ENCODE data around the gene HS6ST3.

HS6ST3 gene

GRCh38 chr13:96677029-96677428, 587.1 kb downstream of the HS6ST3 start:
- DNase-seq: no peak

GRCh38 chr13:96678801-96679200, 588.9 kb downstream of the HS6ST3 start:
- no peak for DNase-seq

- no peak for DNase-seq
Observed at GRCh38 chr13:96680898-96681297, 591.0 kb downstream of the HS6ST3 start.

- DNase-seq: no peak
Observed at GRCh38 chr13:96681766-96682165, 591.9 kb downstream of the HS6ST3 start.

- no peak for DNase-seq
Observed at GRCh38 chr13:96684469-96684868, 594.6 kb downstream of the HS6ST3 start.

- DNase-seq: no peak
Observed at GRCh38 chr13:96684907-96685306, 595.0 kb downstream of the HS6ST3 start.

- DNase-seq: no peak
Observed at GRCh38 chr13:96686286-96686685, 596.4 kb downstream of the HS6ST3 start.

- DNase-seq: no peak
Observed at GRCh38 chr13:96687191-96687590, 597.3 kb downstream of the HS6ST3 start.

GRCh38 chr13:96690998-96691397, 601.1 kb downstream of the HS6ST3 start:
- DNase-seq: no peak

- no peak for DNase-seq
Observed at GRCh38 chr13:96696389-96696900, 606.5 kb downstream of the HS6ST3 start.

- DNase-seq: no peak
Observed at GRCh38 chr13:96700657-96701056, 610.8 kb downstream of the HS6ST3 start.

GRCh38 chr13:96707146-96707545, 617.2 kb downstream of the HS6ST3 start:
- no peak for DNase-seq

- DNase-seq: no peak
Observed at GRCh38 chr13:96710166-96710862, 620.4 kb downstream of the HS6ST3 start.

- DNase-seq: no peak
Observed at GRCh38 chr13:96720446-96720845, 630.5 kb downstream of the HS6ST3 start.

GRCh38 chr13:96726651-96727050, 636.7 kb downstream of the HS6ST3 start:
- no peak for DNase-seq

- DNase-seq: no peak
Observed at GRCh38 chr13:96728463-96728862, 638.6 kb downstream of the HS6ST3 start.

- DNase-seq: no peak
Observed at GRCh38 chr13:96730676-96731075, 640.8 kb downstream of the HS6ST3 start.

GRCh38 chr13:96734499-96734898, 644.6 kb downstream of the HS6ST3 start:
- no peak for DNase-seq

GRCh38 chr13:96741779-96742178, 651.9 kb downstream of the HS6ST3 start:
- no peak for DNase-seq

GRCh38 chr13:96743296-96744089, 653.6 kb downstream of the HS6ST3 start:
- DNase-seq: no peak

- DNase-seq: no peak
Observed at GRCh38 chr13:96744367-96745331, 654.7 kb downstream of the HS6ST3 start.

GRCh38 chr13:96746886-96747285, 657.0 kb downstream of the HS6ST3 start:
- no peak for DNase-seq

- no peak for DNase-seq
Observed at GRCh38 chr13:96749825-96750224, 659.9 kb downstream of the HS6ST3 start.

All from CD4-positive, alpha-beta T cell treated with Interleukin-21 for 1 hour (primary cell).